Stimulated activated naive B cell treated with anti-CD40 and anti-IgM and Interleukin-4, amounts not matched to agents 10 μg/mL and 1 μg/mL and 100 μg/mL, for 72 hours (primary cell): ENCODE measurements around the gene CHAT.

Experiments
- ATAC-seq, 2 donors: fragments of 150-1000 bp; cut with Tn5 transposase; replicated peaks; 2 replicates each; pipeline ENCODE4 v1.10.0; 2021; ENCODE audit warnings: moderate library complexity in 1 of 2
- DNase-seq: peaks from one replicate; pipeline ENCODE4 v3.0.0; 2021
- H3K27ac Mint-ChIP-seq: one replicate; pipeline ENCODE4 v1.8.0; 2022; ENCODE audit warnings: mild to moderate bottlenecking, mixed read lengths
- H3K27me3 Mint-ChIP-seq, 2 donors: one replicate each; pipeline ENCODE4 v1.8.0; 2022; ENCODE audit warnings: mixed read lengths in 2 of 2
- H3K36me3 Mint-ChIP-seq, 2 donors: one replicate each; pipeline ENCODE4 v1.8.0; 2022; ENCODE audit warnings: mixed read lengths in 2 of 2, mild to moderate bottlenecking in 1 of 2
- H3K4me1 Mint-ChIP-seq, 2 donors: one replicate each; pipeline ENCODE4 v1.8.0; 2022; ENCODE audit warnings: mixed read lengths in 2 of 2, mild to moderate bottlenecking in 1 of 2
- H3K4me3 Mint-ChIP-seq, 2 donors: one replicate each; pipeline ENCODE4 v1.8.0; 2022; ENCODE audit warnings: mild to moderate bottlenecking in 2 of 2, mixed read lengths in 2 of 2, moderate library complexity in 1 of 2
- H3K9me3 Mint-ChIP-seq, 2 donors: one replicate each; pipeline ENCODE4 v1.8.0; 2022; ENCODE audit warnings: mixed read lengths in 2 of 2, mild to moderate bottlenecking in 1 of 2

CHAT gene

DNA sequence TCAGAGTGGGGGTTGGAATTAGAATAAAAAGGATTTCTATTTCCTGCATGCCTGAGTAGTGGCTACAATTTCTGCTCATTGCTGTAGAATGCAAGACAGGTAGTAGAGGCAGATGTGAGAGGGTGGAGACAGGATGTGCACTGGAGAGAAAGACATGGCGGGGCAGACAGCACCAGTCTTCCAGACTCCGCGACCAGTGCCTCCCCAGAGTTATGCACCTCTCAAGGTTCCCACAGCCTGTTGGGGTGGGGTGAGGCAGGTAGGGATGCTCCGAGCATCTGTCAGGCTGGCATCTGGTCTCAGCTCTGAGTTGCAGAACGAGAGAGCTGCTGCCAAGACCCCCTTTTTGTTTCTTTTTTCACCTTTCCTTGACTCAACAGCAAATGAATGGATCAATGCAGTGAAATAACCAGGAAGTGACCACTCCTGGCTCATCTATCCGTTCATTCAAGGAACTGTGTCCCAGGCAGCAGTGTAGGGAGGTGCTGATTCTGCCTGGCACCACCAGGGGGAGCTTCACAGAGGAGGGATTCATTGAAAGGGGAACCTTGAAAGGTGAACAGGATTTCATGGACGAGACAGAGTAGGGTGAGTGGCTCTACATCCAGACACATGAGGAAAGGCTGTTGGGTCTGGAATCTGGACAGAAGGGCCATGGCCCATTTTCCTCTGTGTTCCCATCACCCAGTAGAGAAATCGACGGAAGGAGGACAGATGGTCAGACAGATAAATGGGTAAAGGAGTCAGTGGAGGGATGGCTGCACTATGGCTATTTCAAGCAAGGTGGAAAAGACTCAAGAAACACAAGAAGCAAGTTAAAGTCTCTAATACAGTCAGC, 20.9 kb upstream of the CHAT start:
- Mint-ChIP-seq H3K27me3 (peaks cover 42 to 57% of the 10 kb centered on the region in 2 donors), H3K9me3 (peaks cover 12 to 13% of the 10 kb centered on the region in 2 donors), H3K27ac (no peak overlapping the region), H3K4me3 (no peak overlapping the region), H3K4me1 (peaks cover 5 to 9% of the 10 kb centered on the region in 2 donors), H3K36me3 (no peaks in the 10 kb centered on the region)
- DNase-seq, result peak; percentile 60
- ATAC-seq, result peak; percentile 90 to 96

DNA sequence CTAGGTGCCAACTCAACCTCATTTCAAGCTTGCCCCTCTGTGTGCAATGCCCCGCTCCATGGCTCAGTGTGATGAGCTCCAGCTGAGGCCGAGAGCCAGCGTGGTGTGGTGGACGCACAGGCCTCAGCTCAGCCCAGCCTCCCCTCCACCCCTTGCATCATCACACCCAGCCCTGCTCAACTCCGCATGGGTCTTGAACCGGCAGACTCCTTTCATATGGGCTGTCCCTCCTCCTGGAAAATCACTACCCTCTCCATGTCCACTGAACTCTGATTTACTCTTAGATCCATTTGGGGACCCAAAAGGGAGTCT, 20.3 kb upstream of the CHAT start:
- no peak for DNase-seq
- Mint-ChIP-seq H3K36me3 (no peaks in the 10 kb centered on the region), H3K9me3 (peaks cover 11 to 12% of the 10 kb centered on the region in 2 donors), H3K27me3 (peaks cover 42 to 61% of the 10 kb centered on the region in 2 donors), H3K27ac (no peak overlapping the region), H3K4me1 (peaks cover 5 to 9% of the 10 kb centered on the region in 2 donors), H3K4me3 (no peak overlapping the region)
- ATAC-seq, result peak; percentile 8 to 15

DNA sequence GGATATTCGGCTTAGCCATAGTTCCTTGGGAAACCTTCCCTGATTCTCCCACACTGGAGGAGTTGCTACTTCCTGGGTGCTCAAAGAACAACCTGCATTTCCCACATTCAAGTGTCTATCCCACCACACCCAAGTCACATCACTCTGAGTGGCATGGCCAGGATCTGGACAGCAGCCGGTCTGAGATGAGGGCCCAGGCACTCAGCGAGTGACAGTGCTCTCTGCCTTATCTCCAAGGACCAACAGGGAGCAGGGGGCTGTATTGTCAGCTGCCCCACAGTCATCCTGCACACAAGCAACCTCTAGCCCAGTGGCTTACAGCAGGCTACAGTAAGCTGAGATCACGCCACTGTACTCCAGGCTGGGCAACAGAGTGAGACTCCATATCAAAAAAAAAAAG, 19.8 kb upstream of the CHAT start:
- ATAC-seq (no peak), DNase-seq (no peak)
- no peaks in the 10 kb centered on the region for H3K36me3 Mint-ChIP-seq
- peaks cover 5 to 9% of the 10 kb centered on the region in 2 donors for H3K4me1 Mint-ChIP-seq
- no peak overlapping the region for H3K27ac Mint-ChIP-seq
- peaks cover 42 to 63% of the 10 kb centered on the region in 2 donors for H3K27me3 Mint-ChIP-seq
- peaks cover 10 to 12% of the 10 kb centered on the region in 2 donors for H3K9me3 Mint-ChIP-seq
- H3K4me3 Mint-ChIP-seq, result no peak overlapping the region

DNA sequence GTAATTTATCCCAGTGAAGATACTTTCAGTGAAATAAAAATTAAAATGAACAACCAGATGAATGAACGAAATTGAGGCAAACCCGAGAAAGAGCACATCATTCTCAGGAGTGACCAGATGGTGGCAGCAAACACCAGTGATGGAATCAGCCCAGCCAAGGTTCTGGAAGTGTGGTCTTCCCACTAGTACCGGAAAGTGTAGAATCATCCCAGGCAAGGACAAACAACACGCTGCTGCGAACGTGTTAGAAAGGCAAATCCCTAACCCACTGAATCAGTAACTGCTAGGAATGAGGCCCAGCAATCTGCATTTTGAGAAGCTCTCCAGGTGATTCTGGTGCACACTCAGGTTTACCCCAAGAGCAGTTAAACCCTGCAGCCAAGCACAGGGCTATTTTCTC, 19.2 kb upstream of the CHAT start:
- H3K27ac Mint-ChIP-seq, result no peak overlapping the region
- H3K4me1 Mint-ChIP-seq, result peaks cover 5 to 9% of the 10 kb centered on the region in 2 donors
- H3K27me3 Mint-ChIP-seq, result peaks cover 42 to 66% of the 10 kb centered on the region in 2 donors
- H3K4me3 Mint-ChIP-seq, result no peak overlapping the region
- DNase-seq (no peak), ATAC-seq (no peak)
- no peaks in the 10 kb centered on the region for H3K36me3 Mint-ChIP-seq
- peaks cover 5 to 6% of the 10 kb centered on the region in 2 donors for H3K9me3 Mint-ChIP-seq

DNA sequence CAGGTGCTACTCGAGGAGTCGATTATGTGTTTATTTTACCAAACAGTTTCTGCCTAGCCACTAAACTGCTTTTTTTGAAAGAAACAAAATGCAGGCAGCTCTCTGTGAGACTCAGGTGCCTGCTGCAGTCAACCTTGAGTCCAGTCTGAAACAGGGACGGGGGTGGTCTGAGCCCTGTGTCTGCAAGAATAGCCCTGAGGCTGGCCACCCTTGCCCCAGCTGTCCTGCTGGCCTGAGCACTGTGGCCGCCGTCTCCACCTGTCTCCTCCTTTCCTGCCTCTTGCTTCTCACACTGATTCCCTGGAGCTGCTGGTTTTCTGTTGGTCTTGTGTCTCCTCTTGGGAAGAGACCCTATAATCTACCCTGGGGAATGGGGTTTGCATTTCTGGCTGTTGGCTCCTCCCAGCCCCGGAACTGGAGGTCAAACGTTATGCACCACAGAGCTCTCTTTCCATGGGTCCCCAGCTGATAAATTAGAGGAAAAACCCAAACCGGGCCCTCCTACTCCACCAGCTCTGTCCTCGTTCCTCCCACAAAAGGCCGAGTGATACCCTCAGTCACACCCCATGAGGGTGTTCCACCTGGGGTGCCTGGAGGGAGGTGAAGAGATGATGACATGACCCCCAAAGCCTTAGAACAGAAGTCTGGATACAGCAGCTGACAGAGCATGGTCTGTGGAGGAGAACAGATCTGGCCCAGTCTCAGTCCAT, 18.7 kb upstream of the CHAT start:
- Mint-ChIP-seq H3K4me3 (no peak overlapping the region), H3K4me1 (peaks cover 5 to 9% of the 10 kb centered on the region in 2 donors), H3K36me3 (no peaks in the 10 kb centered on the region), H3K27me3 (peaks cover 42 to 68% of the 10 kb centered on the region in 2 donors), H3K9me3 (peaks cover under 1 to 1% of the 10 kb centered on the region in 2 donors), H3K27ac (no peak overlapping the region)
- DNase-seq, result no peak
- no peak for ATAC-seq

DNA sequence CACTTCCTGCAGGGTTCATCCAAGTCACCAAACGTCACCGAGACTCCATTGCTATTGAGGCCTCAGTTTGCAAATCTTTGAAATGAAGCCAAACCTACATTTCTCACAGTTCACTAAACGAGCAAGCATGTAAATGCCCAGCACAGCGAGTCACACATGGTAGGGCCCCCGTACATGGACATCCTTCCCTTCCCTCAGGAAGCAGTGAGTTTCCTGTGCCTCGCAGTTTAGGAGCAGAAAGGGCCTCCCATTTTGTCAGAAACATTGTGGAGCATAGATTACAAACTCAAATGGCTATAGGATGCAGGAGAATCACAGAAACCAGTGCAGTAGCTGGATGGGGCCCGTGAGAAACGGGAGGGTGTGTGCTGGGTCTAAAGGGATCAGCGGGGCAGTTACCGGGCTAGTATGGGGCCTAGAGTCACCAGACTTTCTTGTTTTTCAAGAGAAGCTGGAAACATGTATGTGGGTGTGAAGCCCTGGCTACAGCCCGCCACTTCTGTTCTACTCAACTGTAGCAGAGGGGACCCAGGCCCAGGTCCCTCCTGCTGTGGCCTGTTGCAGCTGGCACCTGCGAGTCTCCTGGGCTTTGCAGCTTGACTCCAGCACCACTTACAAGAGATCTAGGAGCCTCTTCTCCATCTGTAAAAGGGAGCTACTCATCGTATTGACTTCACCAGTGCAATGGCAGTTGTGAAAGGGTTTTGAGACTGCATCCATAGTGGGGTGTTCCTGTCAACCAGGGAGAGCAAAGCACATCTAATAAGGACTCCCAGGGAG, 17.9 kb upstream of the CHAT start:
- Mint-ChIP-seq H3K4me3 (no peak overlapping the region), H3K4me1 (peaks cover 5 to 9% of the 10 kb centered on the region in 2 donors), H3K27ac (no peak overlapping the region), H3K36me3 (no peaks in the 10 kb centered on the region), H3K27me3 (peaks cover 50 to 68% of the 10 kb centered on the region in 2 donors), H3K9me3 (no peaks in the 10 kb centered on the region)
- DNase-seq (no peak), ATAC-seq (no peak)

DNA sequence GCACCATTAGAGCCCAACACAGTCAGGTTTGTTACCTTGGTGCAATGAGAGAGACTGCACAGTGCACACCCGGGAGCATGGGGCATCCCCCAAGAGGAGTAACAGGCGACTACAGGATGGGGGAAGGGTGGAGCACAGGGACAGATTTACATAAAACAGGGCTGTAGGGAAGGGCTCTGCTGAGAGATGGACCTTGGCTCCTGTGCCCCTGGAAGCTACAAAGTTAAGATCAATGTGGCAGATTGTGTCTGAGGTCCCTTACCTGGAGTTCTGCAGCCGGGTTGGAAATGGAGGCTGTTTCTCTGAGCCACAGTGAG, 17.4 kb upstream of the CHAT start:
- H3K9me3 Mint-ChIP-seq, result no peaks in the 10 kb centered on the region
- peaks cover 5 to 9% of the 10 kb centered on the region in 2 donors for H3K4me1 Mint-ChIP-seq
- H3K36me3 Mint-ChIP-seq, result no peaks in the 10 kb centered on the region
- peaks cover 50 to 73% of the 10 kb centered on the region in 2 donors for H3K27me3 Mint-ChIP-seq
- ATAC-seq (no peak), DNase-seq (no peak)
- H3K27ac Mint-ChIP-seq, result no peak overlapping the region
- H3K4me3 Mint-ChIP-seq, result no peak overlapping the region

DNA sequence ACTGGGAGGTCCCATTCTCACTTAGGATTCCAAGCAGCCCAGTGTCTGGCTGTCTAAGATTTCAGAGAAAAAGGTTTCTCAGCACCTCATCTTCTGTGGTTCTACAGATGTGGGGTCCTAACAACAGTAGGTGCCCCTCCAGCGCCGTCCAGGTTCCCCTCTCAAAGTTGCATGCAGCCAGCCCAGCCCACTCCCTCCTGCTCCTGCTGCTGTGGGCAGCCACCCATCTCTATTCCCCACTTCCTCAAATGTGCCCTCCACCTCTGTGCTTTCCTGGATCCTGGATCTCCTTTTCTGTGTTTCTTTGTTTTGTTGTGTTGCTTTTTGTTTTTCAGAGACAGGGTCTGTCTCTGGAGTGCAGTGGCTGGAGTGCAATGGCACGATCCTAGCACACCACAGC, 17.0 kb upstream of the CHAT start:
- no peaks in the 10 kb centered on the region for H3K36me3 Mint-ChIP-seq

DNA sequence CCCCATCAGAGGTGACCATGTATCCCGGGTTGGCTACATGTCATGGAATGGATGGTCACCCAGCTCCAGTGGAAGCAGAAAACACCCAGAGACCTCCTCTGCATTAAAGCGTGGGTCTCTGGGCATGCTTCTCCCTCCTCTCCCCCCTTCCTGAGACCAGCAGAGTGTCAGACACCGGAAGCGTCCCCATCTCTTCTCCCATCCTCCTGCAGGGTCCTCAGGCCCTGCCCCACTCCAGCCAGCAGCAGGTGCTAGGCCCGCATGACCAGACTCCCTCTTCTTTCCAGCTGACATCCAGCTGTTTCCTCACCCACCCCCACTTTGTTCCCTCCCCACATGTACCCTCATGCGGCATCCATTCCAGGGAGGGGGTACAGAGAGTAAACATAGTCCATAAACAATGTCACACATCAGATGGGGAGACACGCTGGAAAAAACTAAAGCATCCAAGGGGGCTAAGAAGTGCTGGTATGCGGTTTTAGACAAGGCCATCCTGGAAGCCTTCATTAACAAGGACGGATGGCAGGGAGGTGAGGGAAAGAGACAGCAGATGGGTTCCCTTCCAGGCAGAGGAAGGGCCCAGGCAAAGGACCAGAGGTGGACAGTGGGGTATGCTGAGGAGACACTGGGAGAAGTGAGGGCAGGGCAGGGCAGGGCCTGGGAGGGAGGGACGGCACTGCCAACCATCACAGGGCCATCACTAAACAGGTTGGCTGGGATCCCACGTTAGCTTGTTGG, 16.2 kb upstream of the CHAT start:
- no peak overlapping the region for H3K4me3 Mint-ChIP-seq
- no peak for ATAC-seq
- no peaks in the 10 kb centered on the region for H3K36me3 Mint-ChIP-seq
- H3K27ac Mint-ChIP-seq, result no peak overlapping the region
- no peak for DNase-seq
- peaks cover 5 to 9% of the 10 kb centered on the region in 2 donors for H3K4me1 Mint-ChIP-seq
- peaks cover 46 to 70% of the 10 kb centered on the region in 2 donors for H3K27me3 Mint-ChIP-seq
- no peaks in the 10 kb centered on the region for H3K9me3 Mint-ChIP-seq

More for the DNA sequence above, 17.0 kb upstream of the CHAT start:
- ATAC-seq, result no peak
- DNase-seq, result no peak
- Mint-ChIP-seq H3K27me3 (peaks cover 49 to 73% of the 10 kb centered on the region in 2 donors), H3K9me3 (no peaks in the 10 kb centered on the region), H3K4me3 (no peak overlapping the region), H3K4me1 (peaks cover 5 to 9% of the 10 kb centered on the region in 2 donors), H3K27ac (no peak overlapping the region)

DNA sequence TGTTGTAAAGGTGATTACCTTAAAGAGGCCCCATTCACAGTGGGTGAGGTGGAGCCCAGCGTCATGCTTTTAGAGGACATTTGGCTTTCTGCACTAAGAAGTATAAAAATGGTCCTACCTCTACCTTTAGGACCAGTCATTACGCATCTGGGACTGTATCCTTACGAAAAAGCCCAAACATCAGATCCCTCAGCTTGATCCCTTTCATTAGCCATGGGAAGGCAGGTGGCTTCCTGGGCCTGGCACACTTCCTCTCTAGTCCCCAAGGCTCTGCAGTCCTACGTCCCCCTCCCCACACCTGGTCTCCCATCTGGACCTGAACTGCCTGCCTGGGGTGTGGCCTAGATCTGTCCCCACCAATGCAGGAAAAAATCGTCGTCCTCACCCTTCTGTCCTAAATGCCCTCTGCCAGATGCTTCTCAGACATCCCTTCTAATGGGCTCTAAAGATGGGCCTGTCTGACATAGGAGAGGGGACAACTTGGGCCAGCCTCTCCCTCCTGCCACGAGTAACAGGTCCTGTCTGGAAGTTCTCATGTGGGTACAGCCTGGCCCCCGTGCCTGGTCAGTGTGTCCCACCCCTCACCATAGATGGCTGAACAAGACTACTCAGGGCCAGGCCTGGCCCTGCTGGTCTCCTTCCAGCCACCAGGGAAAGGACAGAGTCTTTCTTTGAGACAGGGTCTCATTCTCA, 15.5 kb upstream of the CHAT start:
- Mint-ChIP-seq H3K4me3 (no peak overlapping the region), H3K27me3 (peaks cover 45 to 72% of the 10 kb centered on the region in 2 donors), H3K36me3 (no peaks in the 10 kb centered on the region)

DNA sequence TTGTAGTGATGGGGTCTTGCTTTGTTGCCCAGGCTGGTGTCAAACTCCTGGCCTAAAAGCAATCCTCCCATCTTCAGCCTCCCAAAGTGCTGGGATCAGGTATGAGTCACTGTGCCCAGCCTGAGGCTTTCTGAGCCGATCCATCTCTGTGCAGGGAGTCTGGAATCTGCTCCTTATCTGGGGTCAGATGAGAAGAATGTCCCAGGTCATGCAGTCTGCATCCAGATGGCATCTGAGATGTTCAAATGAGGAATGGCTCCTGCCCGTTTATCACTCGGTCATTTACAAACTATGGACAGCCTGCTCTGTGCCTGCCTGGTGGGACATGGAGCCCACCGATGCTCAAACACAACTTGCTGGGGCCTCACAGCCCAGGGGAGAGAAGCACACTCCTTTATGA, 14.9 kb upstream of the CHAT start:
- H3K27me3 Mint-ChIP-seq, result peaks cover 46 to 78% of the 10 kb centered on the region in 2 donors
- ATAC-seq (no peak), DNase-seq (no peak)
- no peak overlapping the region for H3K27ac Mint-ChIP-seq
- H3K9me3 Mint-ChIP-seq, result no peaks in the 10 kb centered on the region
- H3K4me3 Mint-ChIP-seq, result no peak overlapping the region
- peaks cover 0 to 1% of the 10 kb centered on the region in 2 donors for H3K4me1 Mint-ChIP-seq
- no peaks in the 10 kb centered on the region for H3K36me3 Mint-ChIP-seq

More for the DNA sequence above, 15.5 kb upstream of the CHAT start:
- H3K27ac Mint-ChIP-seq, result no peak overlapping the region
- H3K4me1 Mint-ChIP-seq, result peaks cover 1 to 5% of the 10 kb centered on the region in 2 donors
- DNase-seq, result no peak
- no peak for ATAC-seq
- H3K9me3 Mint-ChIP-seq, result no peaks in the 10 kb centered on the region

DNA sequence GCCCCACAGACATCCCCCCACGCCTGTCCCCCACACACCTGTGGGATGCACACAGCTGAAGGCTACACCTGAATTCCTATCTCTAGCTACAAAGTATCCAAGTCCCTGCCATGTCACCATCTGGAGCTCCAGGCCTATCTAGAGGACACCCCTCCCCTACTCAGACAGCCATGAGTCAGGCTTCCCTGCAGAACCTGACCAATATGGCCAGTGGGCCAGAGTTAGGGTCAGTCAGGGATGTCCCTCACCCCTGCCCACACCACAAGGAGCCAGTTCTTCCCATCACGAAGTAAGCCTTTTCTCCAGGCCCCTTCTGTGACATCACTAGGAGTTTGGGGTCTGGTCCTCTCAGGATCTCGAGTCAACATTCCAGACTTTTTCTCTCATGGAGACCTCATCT, 14.3 kb upstream of the CHAT start:
- Mint-ChIP-seq H3K9me3 (no peaks in the 10 kb centered on the region), H3K27me3 (peaks cover 45 to 82% of the 10 kb centered on the region in 2 donors), H3K4me3 (no peak overlapping the region), H3K27ac (no peak overlapping the region), H3K36me3 (no peaks in the 10 kb centered on the region), H3K4me1 (peaks cover 0 to under 1% of the 10 kb centered on the region in 2 donors)
- ATAC-seq (no peak), DNase-seq (no peak)

DNA sequence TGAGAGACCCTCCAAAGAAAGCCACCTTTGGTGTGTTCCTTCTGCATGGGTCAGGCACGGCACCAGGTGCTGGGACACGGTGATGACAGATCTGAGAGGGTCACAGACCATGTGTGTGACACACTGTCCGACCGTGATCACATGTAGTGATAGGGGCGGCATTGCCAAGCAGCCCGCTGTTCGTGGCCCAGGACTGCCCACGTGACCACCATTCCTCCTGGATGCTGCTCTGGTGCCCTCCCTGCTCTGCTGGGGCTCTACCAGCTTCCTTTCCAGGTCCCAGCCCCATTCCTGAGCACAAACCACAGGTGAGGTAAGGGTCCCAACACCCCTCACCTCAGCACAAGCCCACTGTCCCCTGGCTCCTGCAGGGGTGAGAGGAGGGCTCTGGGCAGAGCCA, 13.8 kb upstream of the CHAT start:
- no peaks in the 10 kb centered on the region for H3K9me3 Mint-ChIP-seq
- H3K27me3 Mint-ChIP-seq, result peaks cover 47 to 85% of the 10 kb centered on the region in 2 donors
- H3K36me3 Mint-ChIP-seq, result no peaks in the 10 kb centered on the region

More for the DNA sequence above, 13.8 kb upstream of the CHAT start:
- no peak for DNase-seq
- ATAC-seq, result no peak
- Mint-ChIP-seq H3K4me3 (no peak overlapping the region), H3K4me1 (no peaks in the 10 kb centered on the region), H3K27ac (no peak overlapping the region)
